ENCODE measurements around the gene CCNJ.

The CCNJ gene

DNA sequence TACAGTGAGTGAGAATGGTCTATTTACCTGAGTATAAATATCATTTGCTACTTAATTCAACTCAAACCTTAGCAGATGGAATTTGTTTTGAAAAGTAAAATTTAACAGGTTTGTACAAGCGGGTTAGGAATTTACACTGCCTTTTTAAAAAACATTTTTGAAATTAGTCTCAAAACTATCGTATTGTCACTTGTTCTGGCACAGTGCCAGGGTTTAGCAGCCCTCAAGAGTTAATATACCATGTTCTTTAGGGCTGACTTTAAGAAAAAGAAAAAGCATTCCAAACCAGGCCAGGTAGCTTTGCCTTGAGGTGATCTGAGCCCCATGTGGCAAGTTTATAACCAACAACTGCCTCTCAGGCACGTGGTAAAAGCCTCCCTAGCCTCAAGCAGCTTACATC lies 17.8 kb downstream of the CCNJ start:
- DNase-seq = no peak

DNA sequence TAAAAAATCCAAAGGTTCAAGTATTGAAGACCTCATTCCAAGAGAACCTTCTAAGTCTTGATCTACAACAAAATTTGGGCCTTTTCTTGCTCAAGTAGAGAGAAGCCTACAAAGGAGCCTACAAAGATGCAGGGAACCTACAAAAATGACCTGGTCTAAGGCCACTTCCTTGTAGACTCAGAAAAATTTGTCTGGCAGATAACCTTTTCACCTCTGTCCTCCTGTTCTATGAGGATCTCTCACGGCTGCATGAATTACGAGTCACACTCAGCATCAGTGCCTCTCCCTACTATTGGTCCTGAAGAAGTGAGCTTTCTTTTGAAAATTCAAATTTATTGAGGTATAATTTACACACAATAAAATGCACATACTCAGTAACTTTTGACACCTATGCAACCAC lies 29.3 kb downstream of the CCNJ start:
- no peak for DNase-seq

GRCh38 chr10:96073722-96074121 lies 30.3 kb downstream of the CCNJ start:
- DNase-seq = no peak

DNA sequence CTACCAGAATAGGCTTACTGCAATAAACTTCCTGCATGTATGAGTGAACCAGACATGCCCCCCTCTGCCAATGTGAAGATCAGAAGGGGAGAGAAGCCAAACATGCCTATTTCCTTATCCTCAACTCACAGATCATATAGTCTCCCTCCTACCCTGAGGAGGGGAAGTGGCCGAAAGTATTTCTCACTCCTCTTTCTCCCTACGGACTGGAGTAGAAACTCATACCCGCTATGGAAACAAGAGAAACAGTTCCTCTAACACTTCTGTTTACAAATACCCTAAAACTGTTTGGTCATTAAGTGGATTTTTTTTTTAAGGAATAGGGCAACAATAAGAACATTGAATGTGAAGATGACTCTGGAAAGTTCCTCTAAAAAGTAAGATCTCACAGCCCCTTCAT lies 31.4 kb downstream of the CCNJ start:
- DNase-seq = no peak

DNA sequence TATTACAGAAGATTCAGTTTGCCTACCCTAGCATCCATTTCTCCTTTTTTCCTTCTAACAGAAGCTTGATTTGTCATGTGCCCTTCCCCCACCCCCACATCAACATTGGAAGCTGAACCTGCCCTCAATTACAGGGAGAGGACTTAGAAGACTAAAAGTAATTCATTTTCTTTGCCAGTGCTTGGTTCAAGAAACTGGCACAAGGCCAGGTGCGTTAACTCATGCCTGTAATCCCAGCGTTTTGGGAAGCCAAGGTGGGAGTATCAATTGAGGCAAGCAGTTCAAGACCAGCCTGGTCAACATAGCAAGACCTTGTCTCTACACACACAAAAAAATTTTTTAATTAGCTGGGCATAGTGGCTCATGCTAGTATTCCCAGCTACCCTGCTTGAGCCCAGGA lies 32.6 kb downstream of the CCNJ start:
- no peak for DNase-seq

- DNase-seq = no peak
Observed at GRCh38 chr10:96077156-96077555, 33.8 kb downstream of the CCNJ start.

GRCh38 chr10:96082153-96082552 lies 38.8 kb downstream of the CCNJ start:
- DNase-seq = no peak

DNA sequence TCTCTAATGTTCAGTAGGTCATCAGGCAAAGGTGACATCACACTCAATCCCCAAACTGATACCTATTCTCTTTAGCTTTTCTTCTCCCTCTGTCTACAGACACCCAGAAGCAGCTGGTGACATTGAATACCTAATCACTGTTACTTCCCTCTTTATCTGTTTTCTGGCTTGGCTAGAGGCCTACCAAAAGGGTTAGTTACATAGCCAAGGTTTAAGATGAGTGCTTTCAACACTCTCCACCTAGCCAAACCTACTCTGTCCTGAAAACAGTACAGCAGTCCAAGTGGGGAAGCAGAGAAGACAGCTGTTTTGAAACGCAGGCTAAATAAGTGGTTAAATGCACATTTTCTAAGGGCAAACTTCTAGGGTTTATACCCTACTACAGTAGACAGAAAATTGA lies 39.4 kb downstream of the CCNJ start:
- no peak for DNase-seq

- no peak for DNase-seq
Observed at GRCh38 chr10:96089116-96089515, 45.7 kb downstream of the CCNJ start.

DNA sequence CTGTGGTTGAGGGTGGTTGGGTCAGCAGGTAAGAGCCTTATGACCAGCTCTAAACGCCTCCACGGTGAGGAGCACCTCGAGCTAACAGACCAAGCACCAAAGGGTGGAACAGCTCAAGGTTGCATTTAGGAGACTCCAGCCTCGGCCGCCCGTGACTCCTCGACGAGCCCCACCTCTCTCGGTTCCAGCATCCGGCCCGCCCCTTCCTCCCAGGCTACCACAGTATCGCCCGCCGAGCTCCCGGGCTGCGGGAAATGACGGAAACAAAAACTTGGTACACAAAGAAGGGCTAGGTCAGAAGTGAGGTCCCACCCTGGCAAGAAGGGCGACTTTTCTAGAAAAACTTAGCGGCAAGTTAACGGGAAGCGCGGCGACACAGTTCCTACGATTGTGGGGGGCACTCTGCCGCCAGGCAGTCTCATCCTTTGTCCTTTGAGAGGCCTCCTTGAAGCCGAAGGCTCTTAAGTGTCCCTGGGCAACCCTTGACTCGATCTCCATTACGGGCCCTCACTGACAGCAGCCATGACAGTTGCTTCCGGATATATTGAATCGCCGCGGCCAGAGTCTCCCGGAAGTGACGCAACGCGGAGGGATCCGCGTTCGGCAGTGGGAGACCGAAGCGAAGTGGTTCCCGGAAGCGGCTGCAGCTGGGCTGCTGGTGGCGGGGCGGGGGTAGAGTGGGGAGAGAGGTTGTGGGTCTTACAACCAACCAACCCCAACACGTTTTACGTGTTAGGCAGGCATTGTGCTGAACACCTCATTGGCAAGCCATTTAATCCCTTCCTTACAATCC lies 46.5 kb downstream of the CCNJ start:
- DNase-seq = peak; percentile 94

- no peak for DNase-seq
Observed at GRCh38 chr10:96090463-96090800, 47.0 kb downstream of the CCNJ start.

- DNase-seq = no peak
Observed at GRCh38 chr10:96092999-96093767, 49.8 kb downstream of the CCNJ start.

GRCh38 chr10:96093948-96094347 lies 50.6 kb downstream of the CCNJ start:
- no peak for DNase-seq

DNA sequence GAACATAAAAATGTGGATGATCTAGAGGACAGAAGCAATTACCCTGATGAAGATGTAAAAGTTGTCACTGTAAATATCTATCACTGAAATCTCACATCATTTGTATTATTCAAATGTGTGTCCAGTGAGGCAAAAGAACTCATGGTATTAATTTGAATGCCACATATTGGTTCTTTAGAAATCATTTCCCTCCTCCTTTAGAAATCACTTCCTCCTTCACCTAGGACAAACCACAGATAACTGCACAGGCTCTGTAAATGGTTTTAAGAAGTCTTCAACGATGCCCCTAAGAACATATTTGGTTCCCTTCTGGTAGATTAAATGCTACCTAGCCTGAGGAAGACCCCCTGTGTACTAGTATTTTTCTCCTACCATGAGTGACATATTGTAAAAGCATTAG lies 53.6 kb downstream of the CCNJ start:
- DNase-seq = no peak

- no peak for DNase-seq
Observed at GRCh38 chr10:96097865-96098264, 54.5 kb downstream of the CCNJ start.

- DNase-seq = no peak
Observed at GRCh38 chr10:96107623-96108038, 64.2 kb downstream of the CCNJ start.

Measured in CD4-positive, alpha-beta T cell treated with Interleukin-12 subunit alpha and Interleukin-12 subunit beta, for 1 hour (primary cell).